Measurements from ENCODE around the gene KIAA0232. TPM values are rescaled to one million over a fixed set of nuclear protein-coding genes. Genes with fewer than 3 reads are reported as not detected.
"Not testable (repeated sequence)": the region's sequence is repeated elsewhere in the genome, so short reads cannot be mapped to it uniquely, and the experiment has no call there.

KIAA0232 gene
- total and polyA plus RNA-seq, 2 experiments from 2014 or later: 20.6 to 21.7 TPM

- DNase-seq: no peak
- no peak overlapping the region for H2AFZ ChIP-seq
- no peaks in the 10 kb centered on the region for H3K36me3 ChIP-seq (ENCODE audit: low read depth)
- in situ Hi-C loops (cut with MboI): no loop called here
- H3K79me2 ChIP-seq (ENCODE audit: insufficient read depth): no peaks in the 10 kb centered on the region
- H3K4me3 ChIP-seq: no peak overlapping the region
- H3K9ac ChIP-seq: no peak overlapping the region
- H3K9me2 ChIP-seq (ENCODE audit: insufficient read depth): no peaks in the 10 kb centered on the region
- no peak overlapping the region for H3K27ac ChIP-seq
- 90 to 96% methylated on average over 10 to 15 of the region's 15 CpGs for WGBS, 2 experiments (ENCODE audit: low coverage in 1 of 2, low lambda C conversion rate in 2 of 2, missing lambda C conversion rate in 2 of 2)
- H4K20me1 ChIP-seq (ENCODE audit: insufficient read depth): no peaks in the 10 kb centered on the region
- TF ChIP-seq EZH2 (IDR thresholded peaks at IDR 0.05; ENCODE audit: insufficient read depth, poor library complexity, severe bottlenecking): no peak
- no peak for TF ChIP-seq EZH2phosphoT487 (IDR thresholded peaks at IDR 0.05; ENCODE audit: insufficient read depth, low read depth)
- H3K4me1 ChIP-seq (ENCODE audit: insufficient read depth): peaks cover 27% of the 10 kb centered on the region
- H3F3A ChIP-seq (ENCODE audit: insufficient read depth): peaks cover 21% of the 10 kb centered on the region
- no peak overlapping the region for H3K4me2 ChIP-seq (ENCODE audit: unreplicated experiment)
- H3K9me3 ChIP-seq (ENCODE audit: low read depth): no peaks in the 10 kb centered on the region
- H3K27me3 ChIP-seq (replicated peaks; ENCODE audit: insufficient read depth): no peaks in the 10 kb centered on the region
Measured at GRCh38 chr4:6889736-6890324, 107.3 kb downstream of the KIAA0232 start.

GRCh38 chr4:6890358-6890757 is 107.8 kb downstream of the KIAA0232 start:
- TF ChIP-seq EZH2phosphoT487 (IDR thresholded peaks at IDR 0.05; ENCODE audit: insufficient read depth, low read depth) (no peak), EZH2 (IDR thresholded peaks at IDR 0.05; ENCODE audit: insufficient read depth, poor library complexity, severe bottlenecking) (no peak)

GRCh38 chr4:6890971-6891370 is 108.4 kb downstream of the KIAA0232 start:
- DNase-seq; H3K27ac ChIP-seq; H3K27me3 ChIP-seq (replicated peaks; ENCODE audit: insufficient read depth); H3K4me2 ChIP-seq (ENCODE audit: unreplicated experiment); H3K4me3 ChIP-seq; H3K79me2 ChIP-seq (ENCODE audit: insufficient read depth); H4K20me1 ChIP-seq (ENCODE audit: insufficient read depth); H3K9me3 ChIP-seq (ENCODE audit: low read depth); H3K9me2 ChIP-seq (ENCODE audit: insufficient read depth); H3K9ac ChIP-seq; H3K36me3 ChIP-seq (ENCODE audit: low read depth); in situ Hi-C loops (cut with MboI); H2AFZ ChIP-seq: not testable (repeated sequence)
- peaks cover 20% of the 10 kb centered on the region for H3K4me1 ChIP-seq (ENCODE audit: insufficient read depth)
- 96 to 99% methylated on average over 9 of the region's 9 CpGs for WGBS, 2 experiments (ENCODE audit: low coverage in 1 of 2, low lambda C conversion rate in 2 of 2, missing lambda C conversion rate in 2 of 2)
- peaks cover 13% of the 10 kb centered on the region; the same call in 1 of the 2 replicates for H3F3A ChIP-seq (ENCODE audit: insufficient read depth)

More at GRCh38 chr4:6890358-6890757, 107.8 kb downstream of the KIAA0232 start:
- H3K4me2 ChIP-seq (ENCODE audit: unreplicated experiment): no peak overlapping the region
- no peak overlapping the region for H3K4me3 ChIP-seq
- no peak overlapping the region for H3K9ac ChIP-seq
- WGBS, 2 experiments (ENCODE audit: low coverage in 1 of 2, low lambda C conversion rate in 2 of 2, missing lambda C conversion rate in 2 of 2): 85 to 91% methylated on average over 3 of the region's 3 CpGs
- no peaks in the 10 kb centered on the region for H3K79me2 ChIP-seq (ENCODE audit: insufficient read depth)
- H3K27me3 ChIP-seq (replicated peaks; ENCODE audit: insufficient read depth): no peaks in the 10 kb centered on the region
- in situ Hi-C loops (cut with MboI): no loop called here
- H3K27ac ChIP-seq: no peak overlapping the region
- no peaks in the 10 kb centered on the region for H3K36me3 ChIP-seq (ENCODE audit: low read depth)
- H2AFZ ChIP-seq: no peak overlapping the region
- DNase-seq: no peak
- peaks cover 18% of the 10 kb centered on the region for H3F3A ChIP-seq (ENCODE audit: insufficient read depth)
- peaks cover 26% of the 10 kb centered on the region for H3K4me1 ChIP-seq (ENCODE audit: insufficient read depth)
- H3K9me2 ChIP-seq (ENCODE audit: insufficient read depth): no peaks in the 10 kb centered on the region
- no peaks in the 10 kb centered on the region for H3K9me3 ChIP-seq (ENCODE audit: low read depth)
- H4K20me1 ChIP-seq (ENCODE audit: insufficient read depth): no peaks in the 10 kb centered on the region

GRCh38 chr4:6891436-6892170 is 109.1 kb downstream of the KIAA0232 start:
- in situ Hi-C loops (cut with MboI): no loop called here
- H3K4me1 ChIP-seq (ENCODE audit: insufficient read depth): peaks cover 14% of the 10 kb centered on the region
- no peaks in the 10 kb centered on the region for H3K9me3 ChIP-seq (ENCODE audit: low read depth)
- peak overlapping the region; percentile 45 for H3K9ac ChIP-seq
- H3K27ac ChIP-seq: peak overlapping the region; percentile 39
- H2AFZ ChIP-seq: peak overlapping the region; percentile 50; the same call in 1 of the 2 replicates
- H3F3A ChIP-seq (ENCODE audit: insufficient read depth): peaks cover 8% of the 10 kb centered on the region; the same call in 1 of the 2 replicates
- H4K20me1 ChIP-seq (ENCODE audit: insufficient read depth): no peaks in the 10 kb centered on the region
- no peaks in the 10 kb centered on the region for H3K79me2 ChIP-seq (ENCODE audit: insufficient read depth)
- DNase-seq: peak; percentile 19
- no peaks in the 10 kb centered on the region for H3K9me2 ChIP-seq (ENCODE audit: insufficient read depth)
- H3K4me2 ChIP-seq (ENCODE audit: unreplicated experiment): peak overlapping the region; percentile 57
- no peak overlapping the region for H3K4me3 ChIP-seq
- no peak for TF ChIP-seq EZH2 (IDR thresholded peaks at IDR 0.05; ENCODE audit: insufficient read depth, poor library complexity, severe bottlenecking)
- no peaks in the 10 kb centered on the region for H3K27me3 ChIP-seq (replicated peaks; ENCODE audit: insufficient read depth)
- 92 to 94% methylated on average over 10 of the region's 10 CpGs for WGBS, 2 experiments (ENCODE audit: low coverage in 1 of 2, low lambda C conversion rate in 2 of 2, missing lambda C conversion rate in 2 of 2)
- no peaks in the 10 kb centered on the region for H3K36me3 ChIP-seq (ENCODE audit: low read depth)

All from GM23248 (cell line).